ENCODE measurements around the gene SLC22A23.

- TF ChIP-seq POLR2A (IDR thresholded peaks at IDR 0.05) (no peak), CTCF (IDR thresholded peaks at IDR 0.05 in 4 of 5, conservative IDR thresholded peaks at IDR 0.05 in 1 of 5) (no peak)
Measured at GRCh38 chr6:3447005-3447404, 9.8 kb downstream of the SLC22A23 start.

Measured in gastrocnemius medialis (tissue), 4 donors.